HUES6 (cell line): ENCODE measurements around the gene STAC2.

Source experiments
- H3K27ac ChIP-seq: 2 replicates; pipeline ENCODE4 v1.7.0; 2013; ENCODE audit warnings: low read depth, mild to moderate bottlenecking, low read length, inconsistent platforms
- H3K27me3 ChIP-seq: 2 replicates; pipeline ENCODE4 v1.6.1; 2013; ENCODE audit warnings: low read length; ENCODE audit not compliant: control insufficient read depth, insufficient read depth
- H3K36me3 ChIP-seq: 2 replicates; pipeline ENCODE4 v1.6.1; 2013; ENCODE audit warnings: low read length; ENCODE audit not compliant: control insufficient read depth, insufficient read depth
- H3K4me1 ChIP-seq: 2 replicates; pipeline ENCODE4 v1.6.1; 2013; ENCODE audit warnings: low read length; ENCODE audit not compliant: control insufficient read depth, insufficient read depth
- H3K4me3 ChIP-seq: 2 replicates; pipeline ENCODE4 v1.5.1; 2013; ENCODE audit warnings: low read depth, low read length
- H3K9ac ChIP-seq: one replicate; pipeline ENCODE4 v1.6.1; 2013; ENCODE audit warnings: mild to moderate bottlenecking, low read length
- H3K9me3 ChIP-seq: 2 replicates; pipeline ENCODE4 v1.6.1; 2013; ENCODE audit warnings: low read depth, low read length; ENCODE audit not compliant: control insufficient read depth, insufficient read depth

The STAC2 gene

DNA sequence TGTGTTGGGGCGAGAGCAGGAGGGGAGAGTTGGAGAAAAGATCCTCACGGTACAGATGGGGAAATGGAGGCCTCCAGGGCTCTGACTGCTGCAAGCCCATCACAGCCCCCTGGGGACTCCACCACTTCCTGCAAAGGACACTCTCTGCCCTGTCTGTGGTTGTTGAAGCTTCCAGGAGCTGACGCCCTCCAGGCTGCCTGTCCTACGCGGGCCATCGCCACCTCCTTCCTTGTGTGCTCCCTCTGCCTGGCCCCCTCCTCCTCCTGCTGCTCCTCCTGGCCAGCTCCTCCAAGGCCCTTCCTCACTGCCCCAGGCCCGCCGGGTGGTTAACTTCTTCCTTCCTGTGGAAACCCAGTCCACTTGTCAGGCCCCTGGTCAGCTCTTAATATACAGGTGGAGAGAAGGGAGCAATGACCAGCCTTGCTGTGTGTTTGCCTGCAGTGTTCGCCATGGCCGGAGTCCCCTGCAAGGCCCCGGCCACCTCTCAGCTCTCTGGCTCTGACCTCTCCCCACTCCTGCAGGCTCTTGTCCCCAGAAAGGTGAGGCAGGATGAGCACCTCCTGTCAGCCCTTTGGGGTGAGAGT is 18.4 kb upstream of the STAC2 start:
- H3K9me3 ChIP-seq, result no peaks in the 10 kb centered on the region
- H3K9ac ChIP-seq, result no peak overlapping the region
- H3K27me3 ChIP-seq, result no peaks in the 10 kb centered on the region
- H3K4me3 ChIP-seq, result no peak overlapping the region
- no peak overlapping the region for H3K27ac ChIP-seq
- H3K36me3 ChIP-seq, result no peaks in the 10 kb centered on the region
- peaks cover 10% of the 10 kb centered on the region for H3K4me1 ChIP-seq

DNA sequence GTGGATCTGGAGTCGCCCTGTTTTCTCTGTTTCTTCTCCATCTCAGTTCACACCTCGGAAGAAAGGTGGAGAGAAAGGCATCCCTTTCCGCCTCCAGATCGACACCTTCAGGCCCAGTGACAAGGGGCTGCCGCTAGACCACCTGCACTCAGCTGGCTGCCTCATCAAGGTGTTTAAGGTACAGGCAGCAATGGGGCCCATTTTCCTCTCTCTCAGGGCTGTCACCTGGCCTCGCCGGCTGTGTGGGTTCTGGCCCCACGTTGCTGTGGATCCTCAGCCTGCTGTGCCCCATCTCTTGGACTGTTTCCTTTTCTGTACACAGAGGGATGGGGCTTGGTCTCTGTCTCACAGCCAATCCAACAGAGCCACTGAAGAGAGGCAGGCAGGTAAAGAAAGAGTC is 17.4 kb upstream of the STAC2 start:
- H3K27ac ChIP-seq, result no peak overlapping the region
- no peak overlapping the region for H3K9ac ChIP-seq
- H3K27me3 ChIP-seq, result 0 out of 2 replicates have a peak, but pooled peaks cover 2% of the 10 kb centered on the region
- no peaks in the 10 kb centered on the region for H3K36me3 ChIP-seq
- H3K9me3 ChIP-seq, result no peaks in the 10 kb centered on the region
- no peak overlapping the region for H3K4me3 ChIP-seq
- peaks cover 10% of the 10 kb centered on the region for H3K4me1 ChIP-seq

DNA sequence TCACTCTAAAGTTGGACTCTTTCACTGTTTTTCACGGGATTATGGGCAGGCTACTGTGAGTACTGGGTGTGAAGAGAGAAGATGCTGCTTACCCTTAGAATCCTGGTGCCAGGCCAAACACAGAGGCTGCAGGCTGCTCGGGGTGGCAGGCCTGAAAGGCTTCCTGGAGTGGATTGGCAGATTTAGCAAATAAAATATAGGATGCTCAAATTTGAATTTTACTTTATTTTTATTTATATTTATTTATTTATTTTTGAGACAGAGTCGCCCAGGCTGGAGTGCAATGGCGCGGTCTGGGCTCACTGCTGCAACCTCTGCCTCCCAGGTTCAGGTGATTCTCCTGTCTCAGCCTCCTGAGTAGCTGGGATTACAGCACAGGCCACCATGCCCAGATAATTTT is 14.9 kb upstream of the STAC2 start:
- H3K27me3 ChIP-seq, result 0 out of 2 replicates have a peak, but pooled peaks cover 2% of the 10 kb centered on the region
- no peak overlapping the region for H3K27ac ChIP-seq
- no peaks in the 10 kb centered on the region for H3K9me3 ChIP-seq
- no peak overlapping the region for H3K9ac ChIP-seq
- peaks cover 10% of the 10 kb centered on the region for H3K4me1 ChIP-seq
- H3K4me3 ChIP-seq, result no peak overlapping the region
- H3K36me3 ChIP-seq, result no peaks in the 10 kb centered on the region

DNA sequence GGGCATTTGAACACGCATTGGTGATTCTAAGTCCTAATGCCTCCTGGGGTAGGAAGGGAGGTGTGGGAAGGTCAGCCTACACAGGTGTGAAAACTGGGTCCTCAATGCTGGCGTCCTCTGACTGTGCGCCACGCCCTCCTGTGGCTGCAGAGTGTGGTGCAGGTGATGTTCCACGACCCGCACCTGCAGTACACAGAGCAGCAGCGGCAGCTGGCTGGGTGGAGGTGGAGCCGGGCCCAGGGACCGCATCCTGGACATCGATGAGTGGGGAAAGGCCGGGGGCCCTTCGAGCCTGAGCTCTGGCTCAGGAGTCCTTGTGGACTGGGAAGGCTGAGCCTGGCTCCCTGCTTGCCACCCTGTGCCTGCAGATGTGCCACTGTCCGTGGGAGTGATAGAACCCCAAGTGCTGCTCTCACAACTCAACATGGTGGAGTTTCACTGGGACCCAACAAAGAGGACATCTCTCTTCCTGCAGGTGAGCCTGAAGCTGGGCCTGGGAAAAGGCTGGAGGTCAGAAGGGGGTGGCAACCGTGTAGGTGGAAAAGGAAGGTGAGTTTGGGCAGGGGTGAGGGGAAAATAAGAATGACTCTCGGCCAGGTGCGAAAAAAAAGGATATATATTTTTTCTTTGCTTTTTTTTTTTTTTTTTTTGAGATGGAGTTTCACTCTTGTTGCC is 14.0 kb upstream of the STAC2 start:
- no peaks in the 10 kb centered on the region for H3K36me3 ChIP-seq
- no peak overlapping the region for H3K4me3 ChIP-seq
- H3K27ac ChIP-seq, result no peak overlapping the region
- H3K4me1 ChIP-seq, result peaks cover 10% of the 10 kb centered on the region
- H3K9me3 ChIP-seq, result no peaks in the 10 kb centered on the region
- H3K27me3 ChIP-seq, result 0 out of 2 replicates have a peak, but pooled peaks cover 2% of the 10 kb centered on the region
- no peak overlapping the region for H3K9ac ChIP-seq

DNA sequence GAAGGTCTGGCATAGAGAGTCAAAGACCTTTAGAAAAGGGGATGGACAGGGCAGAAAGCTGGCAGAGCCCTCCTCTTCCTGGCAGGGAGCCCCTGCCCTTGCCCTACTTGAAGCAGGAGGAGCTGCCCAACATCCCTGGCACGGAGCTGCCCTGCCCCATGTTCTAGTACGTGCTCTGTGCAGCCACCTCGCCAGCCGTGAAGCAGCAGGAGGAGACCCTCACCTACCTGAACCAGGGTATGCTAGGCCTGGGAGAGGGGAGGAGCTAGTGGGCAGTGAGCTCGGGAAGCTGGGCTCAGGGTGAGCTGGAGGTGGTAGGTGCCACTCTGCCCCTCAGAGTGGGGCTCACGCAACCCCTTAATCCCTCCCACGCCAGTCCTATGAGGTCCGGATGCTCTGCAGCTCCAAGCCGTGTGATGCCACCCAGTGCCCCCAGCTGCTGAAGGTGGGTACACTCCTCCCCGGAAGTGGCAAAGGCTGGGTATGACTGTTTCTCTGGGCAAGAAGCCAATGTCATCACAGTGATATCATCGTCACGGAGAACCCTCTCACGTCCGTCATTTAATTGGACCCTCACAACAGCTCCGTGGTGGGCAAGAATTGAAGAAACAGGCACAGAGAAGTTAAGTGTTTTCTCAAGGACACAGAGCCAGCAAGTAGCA is 12.7 kb upstream of the STAC2 start:
- 0 out of 2 replicates have a peak, but pooled peaks cover 2% of the 10 kb centered on the region for H3K27me3 ChIP-seq
- no peaks in the 10 kb centered on the region for H3K4me1 ChIP-seq
- H3K27ac ChIP-seq, result no peak overlapping the region
- no peaks in the 10 kb centered on the region for H3K36me3 ChIP-seq
- H3K9ac ChIP-seq, result no peak overlapping the region
- H3K4me3 ChIP-seq, result no peak overlapping the region
- H3K9me3 ChIP-seq, result no peaks in the 10 kb centered on the region

DNA sequence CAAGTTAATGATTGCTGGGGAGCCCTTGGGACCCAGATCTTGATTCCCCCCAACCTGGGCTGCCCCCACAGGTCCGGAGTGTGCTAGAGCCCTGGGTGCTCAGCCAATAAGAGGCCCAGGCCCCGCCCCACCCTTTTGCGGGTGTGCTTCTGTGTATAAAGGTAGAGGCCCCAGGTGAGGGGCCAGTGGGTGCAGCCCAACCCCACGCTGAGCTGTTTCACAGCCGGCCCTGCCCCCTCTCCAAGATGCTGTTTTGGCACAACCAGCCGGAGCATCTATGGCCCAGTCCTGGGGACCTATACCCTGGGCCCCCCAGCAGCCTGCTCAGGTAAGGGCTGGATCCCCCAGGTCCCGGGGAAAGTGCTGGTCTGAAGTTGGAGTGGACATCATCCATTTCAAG is 11.8 kb upstream of the STAC2 start:
- Histone ChIP-seq H3K4me1 (no peaks in the 10 kb centered on the region), H3K9me3 (no peaks in the 10 kb centered on the region), H3K4me3 (no peak overlapping the region), H3K9ac (no peak overlapping the region), H3K27me3 (0 out of 2 replicates have a peak, but pooled peaks cover 2% of the 10 kb centered on the region), H3K36me3 (no peaks in the 10 kb centered on the region), H3K27ac (no peak overlapping the region)

DNA sequence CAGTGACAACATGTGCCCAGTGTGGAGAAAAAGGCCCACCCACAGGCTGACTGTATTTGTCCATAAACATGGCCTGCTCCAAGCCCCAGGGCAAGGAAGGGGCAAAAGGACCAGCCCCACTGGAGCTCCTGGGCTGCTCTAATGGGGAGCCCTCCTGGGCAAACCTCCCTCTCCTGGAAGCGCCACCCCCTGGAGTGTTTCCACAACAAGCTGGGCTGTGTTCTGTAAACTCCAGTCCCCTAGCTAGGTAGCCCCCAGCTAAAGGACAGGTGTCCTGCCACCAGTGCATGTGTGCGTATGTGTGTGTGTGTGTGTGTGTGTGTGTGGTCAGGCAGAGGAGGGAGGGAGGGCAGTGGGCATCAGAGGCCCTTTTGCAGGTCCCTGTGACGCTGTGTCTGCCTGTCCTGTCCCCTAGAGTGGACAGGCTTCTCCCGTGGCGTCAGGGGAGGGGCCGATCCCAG is 11.3 kb upstream of the STAC2 start:
- H3K9me3 ChIP-seq, result no peaks in the 10 kb centered on the region
- no peaks in the 10 kb centered on the region for H3K36me3 ChIP-seq
- H3K9ac ChIP-seq, result no peak overlapping the region
- 0 out of 2 replicates have a peak, but pooled peaks cover 2% of the 10 kb centered on the region for H3K27me3 ChIP-seq
- H3K4me3 ChIP-seq, result no peak overlapping the region
- H3K4me1 ChIP-seq, result peaks cover 3% of the 10 kb centered on the region; the same call in 1 of the 2 replicates
- H3K27ac ChIP-seq, result no peak overlapping the region

DNA sequence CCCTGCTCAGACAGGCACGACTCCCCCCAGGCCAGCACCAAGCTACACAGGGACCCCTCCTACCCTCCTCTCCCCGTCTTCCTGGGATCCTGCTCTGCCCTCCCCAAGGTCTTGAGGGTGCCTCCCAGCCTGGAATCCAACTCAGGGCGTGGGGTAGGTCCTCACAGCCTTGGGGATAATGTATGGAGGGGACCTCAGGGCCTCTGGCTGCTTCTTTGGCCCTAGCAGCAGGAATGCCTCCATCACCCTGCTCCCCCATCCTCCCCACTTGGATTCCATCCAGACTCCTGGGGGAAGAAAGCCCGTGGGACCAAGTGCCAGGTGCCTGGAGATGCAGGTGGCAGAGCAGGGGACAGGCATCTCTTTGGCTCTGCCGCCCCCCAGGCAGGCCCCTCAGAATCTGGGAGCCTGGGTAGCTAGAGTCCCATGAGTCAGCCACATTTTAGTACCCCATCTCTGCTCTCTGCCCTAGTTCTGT is 10.7 kb upstream of the STAC2 start:
- no peaks in the 10 kb centered on the region for H3K36me3 ChIP-seq
- H3K27me3 ChIP-seq, result 0 out of 2 replicates have a peak, but pooled peaks cover 2% of the 10 kb centered on the region
- H3K27ac ChIP-seq, result no peak overlapping the region
- H3K9ac ChIP-seq, result no peak overlapping the region
- H3K4me1 ChIP-seq, result peaks cover 8% of the 10 kb centered on the region; the same call in 1 of the 2 replicates
- H3K9me3 ChIP-seq, result no peaks in the 10 kb centered on the region
- H3K4me3 ChIP-seq, result no peak overlapping the region

DNA sequence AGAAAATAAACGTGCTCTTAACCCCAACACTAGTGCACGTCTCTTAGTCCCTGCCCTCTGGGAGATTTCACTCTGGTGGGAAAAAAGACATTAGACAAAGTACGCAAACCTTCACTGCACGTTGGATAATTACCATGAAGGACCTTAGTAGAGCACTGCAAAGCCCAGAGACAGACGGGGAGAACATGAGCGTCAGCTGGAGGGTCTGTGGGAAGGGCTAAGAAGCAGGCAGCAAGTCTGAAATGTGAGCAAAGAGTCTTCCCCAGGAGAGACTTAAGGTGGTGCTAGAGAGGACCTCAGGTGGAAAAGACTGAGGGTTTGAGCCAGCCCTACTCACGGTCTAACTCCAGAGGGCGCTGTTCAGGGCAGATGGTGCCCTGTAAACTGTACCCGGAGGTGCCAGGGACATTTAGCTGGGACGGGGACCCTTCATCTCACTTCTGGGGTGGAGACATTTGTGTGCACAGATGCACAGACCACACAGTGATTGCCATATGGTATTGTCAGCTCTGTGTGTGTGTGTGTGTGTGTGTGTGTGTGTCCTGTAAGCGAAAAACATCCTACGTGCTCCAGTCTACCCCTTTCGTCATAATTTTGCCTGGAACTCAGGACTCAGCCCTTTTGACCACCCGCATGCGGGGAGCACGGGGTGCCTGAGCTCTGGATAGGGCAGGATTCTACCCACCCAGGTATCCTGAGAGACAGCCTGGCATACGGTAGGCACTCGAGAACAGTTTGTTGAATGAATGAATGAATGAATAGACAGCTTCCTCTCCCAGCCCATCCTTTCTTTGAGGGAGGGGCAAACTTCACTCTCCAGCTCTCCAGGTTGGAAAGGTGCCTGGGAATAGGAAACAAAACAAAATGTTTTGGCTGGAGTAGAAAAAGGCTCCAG is 10.1 kb upstream of the STAC2 start:
- H3K9me3 ChIP-seq, result no peaks in the 10 kb centered on the region
- 0 out of 2 replicates have a peak, but pooled peaks cover 2% of the 10 kb centered on the region for H3K27me3 ChIP-seq
- no peak overlapping the region for H3K9ac ChIP-seq
- H3K27ac ChIP-seq, result no peak overlapping the region
- peaks cover 11% of the 10 kb centered on the region; the same call in 1 of the 2 replicates for H3K4me1 ChIP-seq
- no peak overlapping the region for H3K4me3 ChIP-seq
- no peaks in the 10 kb centered on the region for H3K36me3 ChIP-seq
